Endodermal cell (in vitro differentiated cells): Measurements from ENCODE around the gene ZMYND15. TPM values are rescaled to one million over a fixed set of nuclear protein-coding genes. Genes with fewer than 3 reads are reported as not detected.
"Not testable (repeated sequence)": the region's sequence is repeated elsewhere in the genome, so short reads cannot be mapped to it uniquely, and the experiment has no call there.

Experiments
- DNase-seq: peaks from one replicate; pipeline ENCODE4 v3.0.0-alpha.2; 2017
- H3K27ac ChIP-seq: 2 replicates; pipeline ENCODE4 v1.5.1; 2013; ENCODE audit warnings: mild to moderate bottlenecking, low read depth, low read length, moderate library complexity
- H3K27me3 ChIP-seq: 2 replicates; pipeline ENCODE4 v1.6.1; 2013; ENCODE audit warnings: mild to moderate bottlenecking, low read length, moderate library complexity; ENCODE audit not compliant: insufficient read depth, control insufficient read depth, poor library complexity, severe bottlenecking
- H3K36me3 ChIP-seq: 2 replicates; pipeline ENCODE4 v1.7.0; 2013; ENCODE audit warnings: mild to moderate bottlenecking, low read length, moderate library complexity; ENCODE audit not compliant: control insufficient read depth, insufficient read depth
- H3K4me1 ChIP-seq: one replicate; pipeline ENCODE4 v1.7.0; 2013; ENCODE audit warnings: low read length; ENCODE audit not compliant: control insufficient read depth, insufficient read depth
- H3K4me3 ChIP-seq: 2 replicates; pipeline ENCODE4 v1.5.1; 2013; ENCODE audit warnings: mild to moderate bottlenecking, low read length, moderate library complexity
- H3K9ac ChIP-seq: 2 replicates; pipeline ENCODE4 v1.6.1; 2013; ENCODE audit warnings: mild to moderate bottlenecking, low read length, moderate library complexity; ENCODE audit not compliant: poor library complexity, severe bottlenecking; ENCODE audit errors: extremely low read depth
- H3K9me3 ChIP-seq: 2 replicates; pipeline ENCODE4 v1.6.1; 2013; ENCODE audit warnings: mild to moderate bottlenecking, low read length, moderate library complexity; ENCODE audit not compliant: control insufficient read depth
- H3K27ac Mint-ChIP-seq: 2 replicates; pipeline ENCODE4 v1.8.0; 2020; ENCODE audit warnings: mixed read lengths
- H3K27me3 Mint-ChIP-seq: 2 replicates; pipeline ENCODE4 v1.8.0; 2021; ENCODE audit warnings: mild to moderate bottlenecking, mixed read lengths; ENCODE audit not compliant: insufficient read depth
- H3K36me3 Mint-ChIP-seq: 2 replicates; pipeline ENCODE4 v1.8.0; 2020; ENCODE audit warnings: low read depth, mixed read lengths
- H3K4me1 Mint-ChIP-seq: 2 replicates; pipeline ENCODE4 v1.8.0; 2020; ENCODE audit warnings: mixed read lengths
- H3K4me3 Mint-ChIP-seq: 2 replicates; pipeline ENCODE4 v1.8.0; 2020; ENCODE audit warnings: mild to moderate bottlenecking, moderate library complexity, mixed read lengths
- H3K9me3 Mint-ChIP-seq: 2 replicates; pipeline ENCODE4 v1.8.0; 2020; ENCODE audit warnings: mild to moderate bottlenecking, mixed read lengths
- CTCF ChIP-seq: fragments of 200-600 bp; sonication (generic); conservative IDR thresholded peaks from 2 replicates; pipeline ENCODE4 v1.5.0; 2021; ENCODE audit warnings: antibody characterized with exemption, mild to moderate bottlenecking
- WGBS, 2 experiments: methylation state at CpG; one replicate each; pipeline versions ENCODE4 v1.1.5 to v1.1.7; 2013; ENCODE audit warnings: missing lambda C conversion rate in 2 of 2, mixed read lengths in 1 of 2; ENCODE audit not compliant: insufficient coverage in 1 of 2, insufficient read length in 1 of 2; 5-methylcytosine and 5-hydroxymethylcytosine counted together
- total RNA-seq, 2 donors: library from RNA; stranded (reverse); fragmentation: NEBNext Ultra II Directional in 1 of 2; extraction: Animal tissue kit (Norgen Biotek cat#: 25700) in 1 of 2; gene quantifications; 2 replicates in 1 of 2; 3 replicates in 1 of 2; pipeline ENCODE4 v1.2.1, GENCODE V29; 2021

The ZMYND15 gene
- total RNA-seq, 2 donors from 2014 or later: not detected

GRCh38 chr17:4711661-4712181 lies 27.9 kb upstream of the ZMYND15 start:
- no peak for DNase-seq
- no peak overlapping the region for H3K27ac Mint-ChIP-seq
- no peak for TF ChIP-seq CTCF
- H3K9me3 Mint-ChIP-seq: peaks cover 4% of the 10 kb centered on the region
- no peak overlapping the region for H3K27ac ChIP-seq
- H3K27me3 ChIP-seq: no peaks in the 10 kb centered on the region
- no peaks in the 10 kb centered on the region for H3K9me3 ChIP-seq
- peaks cover 8% of the 10 kb centered on the region for H3K4me1 Mint-ChIP-seq
- 64 to 74% methylated on average over 4 to 6 of the region's 6 CpGs for WGBS, 2 experiments
- H3K36me3 Mint-ChIP-seq: peaks cover 9% of the 10 kb centered on the region
- H3K4me3 ChIP-seq: peak overlapping the region; percentile 81
- no peak overlapping the region for H3K9ac ChIP-seq
- H3K4me1 ChIP-seq: no peaks in the 10 kb centered on the region
- H3K36me3 ChIP-seq: no peaks in the 10 kb centered on the region
- peak overlapping the region; percentile 70 for H3K4me3 Mint-ChIP-seq
- peaks cover 8% of the 10 kb centered on the region for H3K27me3 Mint-ChIP-seq

- Mint-ChIP-seq H3K4me1 (peaks cover 8% of the 10 kb centered on the region), H3K36me3 (peaks cover 13% of the 10 kb centered on the region), H3K27ac (no peak overlapping the region), H3K27me3 (peaks cover 8% of the 10 kb centered on the region), H3K4me3 (no peak overlapping the region), H3K9me3 (peaks cover 4% of the 10 kb centered on the region)
- no peak overlapping the region for H3K9ac ChIP-seq
- H3K27ac ChIP-seq: no peak overlapping the region
- 93 to 100% methylated on average over 2 to 3 of the region's 3 CpGs for WGBS, 2 experiments
- no peak for TF ChIP-seq CTCF
- no peak overlapping the region for H3K4me3 ChIP-seq
- H3K4me1 ChIP-seq: no peaks in the 10 kb centered on the region
- H3K9me3 ChIP-seq: no peaks in the 10 kb centered on the region
- peaks cover 5% of the 10 kb centered on the region for H3K36me3 ChIP-seq
- no peak for DNase-seq
- no peaks in the 10 kb centered on the region for H3K27me3 ChIP-seq
Measured at GRCh38 chr17:4712526-4712925, 27.1 kb upstream of the ZMYND15 start.

GRCh38 chr17:4714340-4715062 lies 25.1 kb upstream of the ZMYND15 start:
- H3K4me3 Mint-ChIP-seq, H3K27ac Mint-ChIP-seq, H3K4me3 ChIP-seq, H3K27me3 ChIP-seq, H3K4me1 ChIP-seq, H3K9me3 Mint-ChIP-seq, H3K4me1 Mint-ChIP-seq, H3K9ac ChIP-seq, H3K27ac ChIP-seq, H3K36me3 ChIP-seq, DNase-seq, H3K9me3 ChIP-seq, H3K27me3 Mint-ChIP-seq: not testable (repeated sequence)
- WGBS, 2 experiments: 85 to 86% methylated on average over 2 to 7 of the region's 15 CpGs
- H3K36me3 Mint-ChIP-seq: peaks cover 16% of the 10 kb centered on the region
